ENCODE measurements around the gene ASAP3.
"Not testable (repeated sequence)": the region's sequence is repeated elsewhere in the genome, so short reads cannot be mapped to it uniquely, and the experiment has no call there.

- TF ChIP-seq, protein P1, sequence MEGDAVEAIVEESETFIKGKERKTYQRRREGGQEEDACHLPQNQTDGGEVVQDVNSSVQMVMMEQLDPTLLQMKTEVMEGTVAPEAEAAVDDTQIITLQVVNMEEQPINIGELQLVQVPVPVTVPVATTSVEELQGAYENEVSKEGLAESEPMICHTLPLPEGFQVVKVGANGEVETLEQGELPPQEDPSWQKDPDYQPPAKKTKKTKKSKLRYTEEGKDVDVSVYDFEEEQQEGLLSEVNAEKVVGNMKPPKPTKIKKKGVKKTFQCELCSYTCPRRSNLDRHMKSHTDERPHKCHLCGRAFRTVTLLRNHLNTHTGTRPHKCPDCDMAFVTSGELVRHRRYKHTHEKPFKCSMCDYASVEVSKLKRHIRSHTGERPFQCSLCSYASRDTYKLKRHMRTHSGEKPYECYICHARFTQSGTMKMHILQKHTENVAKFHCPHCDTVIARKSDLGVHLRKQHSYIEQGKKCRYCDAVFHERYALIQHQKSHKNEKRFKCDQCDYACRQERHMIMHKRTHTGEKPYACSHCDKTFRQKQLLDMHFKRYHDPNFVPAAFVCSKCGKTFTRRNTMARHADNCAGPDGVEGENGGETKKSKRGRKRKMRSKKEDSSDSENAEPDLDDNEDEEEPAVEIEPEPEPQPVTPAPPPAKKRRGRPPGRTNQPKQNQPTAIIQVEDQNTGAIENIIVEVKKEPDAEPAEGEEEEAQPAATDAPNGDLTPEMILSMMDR (IDR thresholded peaks at IDR 0.05) = not testable (repeated sequence)
- not testable (repeated sequence) for TF ChIP-seq POLR2A (IDR thresholded peaks at IDR 0.05)
Measured at GRCh38 chr1:23504156-23504555, 20.2 kb upstream of the ASAP3 start.

All from thyroid gland (tissue), 4 donors.